Putamen (tissue), 1 donor: ENCODE measurements around the gene COPA.
"Not testable (repeated sequence)": the region's sequence is repeated elsewhere in the genome, so short reads cannot be mapped to it uniquely, and the experiment has no call there.

Source experiments
- DNase-seq: peaks from one replicate; pipeline ENCODE4 v3.0.0-alpha.2; 2016; ENCODE audit warnings: low spot score

The COPA gene

DNA sequence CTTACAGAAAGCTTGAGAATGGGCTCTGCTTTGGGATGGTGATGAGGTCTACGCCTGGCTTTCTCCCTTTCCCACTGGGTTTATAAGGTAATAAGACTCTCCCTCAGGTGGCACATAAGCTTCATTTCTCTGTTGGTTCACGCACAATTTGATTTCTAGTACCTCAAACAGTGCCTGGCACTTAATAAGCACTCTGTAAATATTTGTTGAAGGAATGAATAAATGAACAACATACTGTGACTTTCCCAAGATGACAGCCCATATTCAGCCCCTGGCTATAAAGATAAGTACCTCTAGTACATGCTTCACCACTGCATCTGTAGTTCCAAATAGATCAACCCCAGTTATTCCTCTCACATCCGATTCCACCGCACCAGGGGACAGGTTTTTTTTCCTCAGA lies 17.8 kb downstream of the COPA start:
- no peak for DNase-seq

DNA sequence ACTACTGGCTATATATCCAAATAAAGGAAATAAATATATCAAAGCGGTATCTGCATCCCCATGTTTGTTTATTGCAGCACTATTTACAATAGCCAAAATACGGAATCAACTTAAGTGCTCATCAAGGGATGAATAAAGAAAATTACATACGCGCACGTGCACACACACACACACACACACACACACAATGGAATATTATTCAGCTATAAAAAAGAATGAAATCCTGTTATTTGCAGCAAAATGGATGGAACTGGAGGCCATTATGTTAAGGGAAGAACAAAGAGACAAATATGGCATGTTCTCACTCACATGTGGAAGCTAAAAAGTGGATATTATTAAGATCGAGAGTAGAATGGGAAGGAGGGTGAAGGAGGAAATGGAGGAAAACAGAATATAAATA lies 20.2 kb downstream of the COPA start:
- DNase-seq = no peak

DNA sequence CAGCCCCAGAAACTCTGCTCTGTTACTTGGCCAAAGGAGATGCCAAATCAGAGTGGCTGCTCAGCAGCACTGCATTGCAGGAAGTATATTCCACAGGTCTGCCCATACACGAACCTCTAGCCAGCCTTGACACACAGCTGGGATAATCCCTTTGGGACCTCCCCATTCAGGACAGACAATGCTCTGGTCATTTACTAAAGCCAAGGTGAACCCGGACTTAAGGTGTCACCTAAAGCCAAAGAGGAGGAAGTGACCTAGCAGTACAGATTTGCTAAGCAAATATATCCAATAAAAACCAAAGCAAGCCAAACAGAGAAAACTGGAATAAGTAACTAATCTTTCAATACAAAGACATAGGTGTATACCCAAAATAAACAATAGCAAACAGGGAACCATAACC lies 27.7 kb downstream of the COPA start:
- no peak for DNase-seq

DNA sequence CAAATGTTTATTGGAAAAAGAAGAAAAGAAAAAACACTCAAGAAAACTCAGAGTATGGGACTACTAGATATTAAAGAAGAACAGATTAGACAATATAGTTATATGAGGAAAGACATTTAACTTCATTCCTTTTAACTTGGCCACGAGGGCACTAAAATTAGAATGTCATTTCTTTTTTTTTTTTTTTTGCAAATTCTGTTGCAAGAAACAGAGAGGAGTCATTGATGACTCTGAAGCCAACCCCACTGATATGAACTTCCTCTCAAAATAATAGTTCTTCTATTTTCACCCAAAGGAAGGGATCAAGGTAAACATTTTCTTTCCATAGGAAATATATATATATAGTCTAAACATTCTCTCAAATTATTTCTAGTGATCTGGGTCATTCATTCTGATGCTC lies 33.5 kb downstream of the COPA start:
- DNase-seq = no peak

DNA sequence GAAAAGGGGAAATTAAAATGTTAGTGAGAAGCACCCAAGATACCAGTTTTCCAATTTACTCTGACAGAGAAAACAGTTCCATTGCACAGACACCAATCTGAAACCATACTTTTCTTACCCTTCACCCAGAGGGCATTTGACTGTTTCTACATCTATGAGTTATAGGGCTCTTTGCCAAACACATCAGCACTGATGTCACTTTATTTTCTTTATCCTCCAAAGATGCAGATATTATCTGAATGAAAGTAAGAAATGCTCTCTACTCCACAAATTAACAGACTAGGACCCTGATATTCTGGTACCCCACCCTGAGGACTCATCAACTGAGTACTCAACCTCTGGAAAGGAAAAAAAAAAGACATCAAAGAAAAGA lies 33.9 kb downstream of the COPA start:
- no peak for DNase-seq

DNA sequence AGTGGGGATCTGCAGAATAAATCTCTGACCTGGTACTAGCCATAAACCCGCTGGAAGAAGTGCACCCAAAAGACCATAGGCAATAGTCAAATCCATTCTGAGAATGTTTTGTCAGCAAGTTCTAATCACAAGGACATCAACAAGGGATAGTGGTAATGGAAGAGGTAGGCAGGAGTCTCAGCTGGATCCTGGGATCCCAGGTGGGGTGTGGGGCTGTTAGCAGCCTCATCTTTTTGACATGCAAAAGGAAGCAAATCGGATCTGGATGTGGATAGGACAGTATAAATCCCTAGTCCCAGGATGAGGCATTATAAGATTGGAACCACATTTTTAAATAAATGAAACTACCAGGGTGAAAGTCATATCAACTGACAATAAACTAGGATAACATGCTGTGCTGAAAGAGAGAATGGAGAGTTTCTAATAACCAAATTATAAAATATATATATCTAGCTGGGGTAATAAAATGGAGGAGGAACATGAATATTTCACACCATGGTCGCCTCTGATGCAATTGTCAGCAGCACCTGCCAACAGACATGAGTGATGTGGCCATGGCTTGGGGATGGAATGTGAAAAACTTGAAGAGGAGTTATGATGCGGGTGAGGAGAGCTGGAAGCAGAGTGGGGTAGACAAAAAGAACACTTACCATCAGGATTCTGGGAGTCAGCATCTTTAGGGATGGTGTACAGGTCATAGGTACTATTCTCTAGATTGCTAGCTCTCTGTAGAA lies 34.4 kb downstream of the COPA start:
- DNase-seq = no peak

DNA sequence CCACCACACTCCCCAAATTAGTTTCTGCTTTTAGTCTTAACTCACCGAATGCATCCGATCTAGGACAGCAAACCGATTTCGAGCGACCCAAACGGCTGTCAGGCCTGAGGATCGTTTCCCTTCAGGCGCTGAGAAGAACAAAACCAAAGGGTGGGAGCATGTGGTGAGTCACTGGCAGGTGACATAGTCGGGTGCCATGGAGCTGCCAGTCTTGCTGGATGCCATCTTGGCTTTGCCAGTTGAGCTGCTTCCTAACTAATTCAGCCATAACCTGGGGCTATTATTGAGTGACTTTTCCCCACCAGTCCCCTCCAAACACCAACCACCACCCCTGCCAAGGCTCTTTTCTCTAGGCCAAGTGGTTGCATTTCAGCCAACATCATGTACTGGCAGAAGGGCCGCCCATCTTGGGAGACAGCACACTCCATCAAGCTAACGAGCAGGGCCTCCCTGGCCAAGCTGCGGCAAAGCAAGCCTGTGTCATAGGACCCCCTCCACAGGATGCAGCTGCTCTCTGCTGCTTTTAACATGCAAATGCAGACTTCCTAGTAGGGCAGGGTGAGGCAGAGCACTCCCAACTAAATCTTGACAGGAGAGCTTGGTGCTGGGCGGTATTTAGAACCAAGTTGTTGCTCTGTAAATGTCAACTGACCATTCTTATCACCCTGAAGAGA lies 35.8 kb downstream of the COPA start:
- no peak for DNase-seq

DNA sequence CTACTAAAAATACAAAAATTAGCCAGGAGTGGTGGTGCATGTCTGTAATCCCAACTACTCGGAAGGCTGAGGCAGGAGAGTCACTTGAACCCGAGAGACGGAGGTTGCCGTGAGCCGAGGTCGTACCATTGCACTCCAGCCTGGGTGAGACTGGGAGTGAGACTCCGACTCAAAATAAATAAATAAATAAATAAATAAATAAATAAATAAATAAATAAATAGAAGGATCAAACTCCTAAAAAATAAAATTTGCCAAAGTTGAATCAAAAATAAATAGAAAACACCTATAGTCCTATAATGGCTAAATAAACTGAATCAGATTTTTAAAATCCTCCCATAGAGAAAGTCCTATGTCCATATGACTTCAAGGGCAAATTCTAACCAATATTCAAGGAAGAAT lies 42.9 kb downstream of the COPA start:
- DNase-seq = no peak

DNA sequence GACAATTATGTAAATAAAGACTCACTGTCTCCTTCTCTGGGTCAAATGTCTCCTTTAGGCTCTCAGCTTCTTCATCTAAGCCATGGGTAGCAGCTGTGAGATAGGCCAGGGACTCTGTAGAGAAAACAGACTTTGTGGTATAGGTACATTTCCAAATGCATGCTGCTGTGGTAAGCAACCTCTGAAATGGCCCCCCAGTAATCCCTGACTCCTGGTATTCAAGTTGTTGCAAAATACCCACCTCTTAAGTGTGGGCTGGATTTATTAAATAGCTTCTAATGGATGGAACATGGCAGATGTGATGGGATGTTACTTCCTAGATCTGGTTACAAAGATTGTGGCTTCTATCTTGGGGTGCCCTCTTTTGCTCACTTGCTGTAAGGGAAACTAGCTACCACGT lies 47.0 kb downstream of the COPA start:
- DNase-seq = no peak

DNA sequence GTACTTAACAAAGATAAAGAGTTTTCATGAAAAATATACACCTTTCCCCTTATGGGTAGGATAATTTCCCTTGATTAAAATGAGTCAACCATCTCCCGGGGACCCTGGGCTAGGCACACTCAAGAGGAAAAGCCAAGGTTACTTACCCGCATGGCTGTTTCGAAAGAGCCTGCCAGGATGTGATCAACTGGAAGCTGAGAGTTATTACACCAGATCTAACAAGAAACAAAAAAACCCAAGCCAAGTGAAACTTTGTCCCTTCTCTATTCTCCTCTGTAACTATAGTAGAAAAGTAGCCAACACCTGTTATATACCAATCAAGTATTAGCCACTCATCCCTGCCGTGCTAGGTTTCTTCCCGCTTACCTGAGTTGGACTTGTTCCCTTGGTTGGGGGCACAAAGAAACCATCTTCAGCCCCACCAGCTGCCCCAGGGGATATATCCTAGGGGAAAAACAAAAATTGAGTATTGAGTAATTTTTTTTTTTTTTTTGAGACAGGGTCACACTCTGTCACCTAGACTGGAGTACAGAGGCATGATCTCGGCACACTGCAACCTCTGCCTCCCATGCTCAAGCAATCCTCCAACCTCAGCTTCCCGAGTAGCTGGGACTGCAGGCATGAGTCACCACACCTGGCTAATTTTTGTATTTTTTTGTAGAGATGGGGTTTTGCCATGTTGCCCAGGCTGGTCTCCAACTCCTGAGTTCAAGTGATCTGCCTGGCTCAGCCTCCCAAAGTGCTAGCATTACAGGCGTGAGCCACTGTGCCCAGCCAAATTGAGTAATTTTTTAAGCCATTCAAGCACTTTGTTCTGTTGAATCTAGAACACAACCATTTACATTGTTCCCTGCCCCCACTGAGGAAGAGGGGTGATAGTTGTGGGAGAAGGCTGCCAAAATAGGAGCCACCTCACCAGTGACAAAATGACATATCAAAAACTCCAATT lies 49.8 kb downstream of the COPA start:
- peak; percentile 32 for DNase-seq

DNA sequence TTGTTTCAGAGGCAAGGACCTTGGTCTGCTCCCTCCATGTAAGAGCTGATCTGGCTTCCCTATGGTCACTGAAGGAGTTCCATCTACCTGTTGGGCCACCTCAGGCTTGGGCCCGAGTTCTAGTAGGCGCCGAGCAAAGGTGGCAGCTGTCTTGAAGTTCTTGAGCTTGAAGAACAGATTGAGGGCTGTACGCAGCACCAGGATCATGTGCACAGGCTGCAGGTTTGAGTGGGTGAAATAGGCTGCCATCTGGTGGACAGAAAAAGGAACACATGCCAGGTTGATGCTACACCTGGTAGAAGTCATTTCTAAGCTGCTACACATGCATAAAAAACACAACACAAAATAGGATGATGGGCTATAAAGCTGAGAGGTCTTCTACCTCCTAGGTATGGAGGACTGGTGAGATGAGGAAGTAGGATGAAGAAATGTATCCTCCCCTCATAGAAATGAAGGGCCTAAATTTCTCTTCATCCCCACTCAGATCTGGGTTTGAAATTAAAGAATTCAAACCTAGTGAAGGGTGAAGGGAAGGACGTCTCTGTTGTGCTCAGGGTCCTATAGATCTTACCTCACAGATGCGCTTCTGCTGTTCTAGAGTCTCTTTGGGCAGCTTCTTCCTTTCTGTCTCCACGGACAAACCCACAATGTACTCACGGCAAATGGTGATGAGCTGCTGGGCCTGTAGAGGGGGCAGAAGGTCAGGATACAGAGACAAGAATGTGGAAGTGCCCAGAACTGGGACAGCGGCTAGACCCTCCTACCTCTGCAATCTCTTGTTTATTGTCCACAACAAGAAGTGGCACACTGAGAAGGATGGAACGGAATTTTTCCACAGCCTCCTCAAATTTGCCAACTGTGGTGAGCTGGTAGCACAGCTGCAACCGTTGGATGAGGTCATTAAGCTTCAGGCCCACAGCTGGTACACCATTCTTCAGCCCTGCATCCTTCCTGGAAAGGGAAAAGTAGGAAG lies 51.5 kb downstream of the COPA start:
- peak; percentile 73 for DNase-seq

DNA sequence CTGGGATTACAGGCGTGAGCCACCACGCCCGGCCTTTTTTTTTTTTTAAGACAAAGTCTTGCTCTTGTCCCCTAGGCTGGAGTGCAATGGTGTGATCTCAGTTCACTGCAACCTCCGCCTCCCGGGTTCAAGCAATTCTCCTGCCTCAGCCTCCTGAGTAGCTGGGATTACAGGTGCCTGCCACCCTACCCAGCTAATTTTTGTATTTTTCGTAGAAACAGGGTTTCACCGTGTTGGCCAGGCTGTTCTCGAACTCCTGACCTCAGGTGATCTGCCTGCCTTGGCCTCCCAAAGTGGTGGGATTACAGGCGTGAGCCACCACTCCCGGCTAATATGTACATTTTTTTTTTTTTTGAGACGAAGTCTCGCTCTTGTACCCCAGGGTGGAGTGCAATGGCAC lies 55.3 kb downstream of the COPA start:
- DNase-seq = not testable (repeated sequence)

DNA sequence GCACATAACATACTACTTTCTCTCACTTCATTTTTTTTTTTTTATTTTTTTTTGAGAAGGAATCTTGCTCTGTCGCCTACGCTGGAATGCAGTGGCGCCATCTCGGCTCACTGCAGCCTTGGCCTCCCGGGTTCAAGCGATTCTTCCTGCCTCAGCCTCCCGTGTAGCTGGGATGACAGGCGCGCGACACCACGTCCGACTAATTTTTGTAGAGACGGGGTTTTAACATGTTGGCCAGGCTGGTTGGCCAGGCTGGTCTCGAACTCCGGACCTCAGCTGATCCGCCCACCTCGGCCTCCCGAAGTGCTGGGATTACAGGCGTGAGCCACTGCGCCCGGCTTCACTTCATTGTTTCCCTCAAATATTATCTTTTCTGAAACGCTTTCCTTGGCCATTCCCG lies 57.5 kb downstream of the COPA start:
- no peak for DNase-seq

DNA sequence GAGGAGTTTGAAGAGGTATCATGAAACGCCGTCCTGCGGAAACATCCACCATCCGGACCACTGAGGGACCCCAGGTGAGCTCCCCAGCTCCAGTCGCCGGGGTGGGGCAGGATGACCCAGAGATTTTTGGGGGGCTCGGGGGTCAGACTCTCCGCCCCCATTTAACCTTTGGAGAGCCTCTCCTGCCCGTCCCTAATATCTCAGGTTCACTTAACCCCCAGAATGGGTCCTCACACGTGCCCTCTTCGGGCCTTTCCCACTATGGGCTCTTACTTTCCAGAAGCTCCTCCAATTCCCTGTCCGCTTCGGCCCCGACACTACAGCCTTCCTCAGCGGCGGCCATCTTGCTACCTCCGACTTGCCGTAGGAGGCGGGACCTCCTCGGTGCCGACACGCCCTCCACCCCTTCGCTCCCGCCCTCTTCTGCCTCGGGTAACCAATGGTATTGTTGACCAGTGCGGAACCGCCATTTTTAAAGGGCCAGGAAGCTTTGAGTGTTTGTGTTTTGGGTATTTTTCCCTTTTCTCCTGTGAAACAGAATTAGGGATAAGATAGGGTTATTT lies 58.2 kb downstream of the COPA start, which contains the start of gene PEX19:
TSS of gene PEX19 (minus strand) at position 352 of the 563 bp plus-strand sequence. CDS start at position 343, 9 bp downstream.
- peak; percentile 90 for DNase-seq

DNA sequence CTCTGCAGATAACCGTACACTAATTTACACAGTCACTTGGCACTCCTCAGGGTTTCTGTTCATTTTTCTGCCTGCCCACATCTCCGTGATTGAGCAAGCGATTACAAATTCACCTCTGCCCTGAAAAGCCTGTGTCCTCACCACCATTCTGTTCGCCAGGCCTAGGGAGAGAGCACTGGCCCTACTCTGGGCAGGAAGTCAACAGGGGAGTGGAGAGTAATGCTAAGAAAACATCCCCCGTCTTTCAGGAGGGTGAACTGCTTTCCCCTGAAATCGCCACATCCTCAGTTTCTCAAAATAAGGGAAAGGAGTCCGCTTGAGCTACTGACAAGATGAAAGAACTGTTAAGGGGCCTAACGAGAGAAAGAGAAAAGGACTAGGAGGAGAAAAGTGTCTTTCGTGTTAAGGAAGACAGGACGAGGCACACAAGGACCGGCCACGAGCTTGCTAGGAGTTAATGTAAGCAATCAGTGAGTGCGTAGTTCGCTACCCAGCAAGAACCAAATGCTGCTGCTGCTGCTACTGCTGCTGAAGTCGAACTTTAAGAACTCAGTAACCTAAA lies 58.7 kb downstream of the COPA start:
- DNase-seq = no peak

DNA sequence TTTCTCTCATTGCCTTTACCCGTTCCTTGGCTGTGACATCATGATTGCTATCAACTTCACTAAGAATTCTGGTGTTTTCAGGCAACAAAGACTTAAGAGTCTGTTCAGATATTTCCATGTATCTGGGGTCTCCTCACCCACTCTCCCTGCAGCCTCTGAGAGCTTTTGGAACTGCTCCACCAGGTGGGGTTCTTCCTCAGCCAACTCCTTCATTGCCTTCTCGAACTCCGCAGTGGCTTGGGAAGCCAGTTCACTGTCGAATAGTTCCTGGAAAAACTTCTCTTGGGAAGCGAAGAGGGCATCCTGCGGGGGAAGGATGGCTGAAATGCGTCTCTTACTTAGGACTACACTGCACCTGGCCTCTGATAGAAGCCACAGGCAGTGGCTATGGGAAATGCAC lies 60.2 kb downstream of the COPA start:
- DNase-seq = no peak

DNA sequence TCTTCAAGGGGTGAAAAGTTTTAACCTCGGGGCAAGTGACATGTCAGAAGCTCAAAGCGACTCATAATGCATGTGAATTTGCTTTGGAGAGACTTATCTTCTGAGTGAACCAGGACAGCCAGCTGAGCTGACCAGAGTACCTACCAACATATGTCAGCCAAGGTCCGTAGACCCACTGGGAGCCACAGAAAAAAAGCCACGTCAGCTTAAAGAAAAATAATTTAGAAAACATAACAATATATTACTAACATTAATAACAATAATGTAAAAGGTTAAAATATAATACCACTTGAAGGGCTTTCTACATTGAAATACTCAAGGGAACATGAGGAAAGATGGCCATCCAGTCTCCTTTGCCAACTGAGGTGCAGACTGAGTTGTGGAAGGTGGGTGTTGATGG lies 65.1 kb downstream of the COPA start:
- DNase-seq = no peak

DNA sequence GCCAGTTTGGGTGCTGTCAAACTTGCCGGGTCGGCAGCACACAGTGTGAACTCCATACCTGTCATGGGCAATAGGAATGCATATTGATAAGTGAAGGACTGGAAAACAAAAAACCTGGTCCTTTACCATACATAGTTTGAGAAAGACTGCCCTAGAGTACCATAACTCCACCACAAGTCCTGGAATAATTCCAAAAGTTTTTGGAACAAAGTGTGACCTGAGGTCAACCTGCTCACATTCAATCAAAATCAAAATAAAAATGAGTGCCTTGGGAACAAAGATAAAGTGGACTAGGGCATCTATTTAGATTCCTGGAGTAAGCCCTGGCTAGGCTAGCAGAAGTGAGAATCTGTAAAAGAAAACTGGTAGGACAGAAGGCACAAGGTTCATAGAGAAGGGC lies 65.7 kb downstream of the COPA start:
- no peak for DNase-seq

DNA sequence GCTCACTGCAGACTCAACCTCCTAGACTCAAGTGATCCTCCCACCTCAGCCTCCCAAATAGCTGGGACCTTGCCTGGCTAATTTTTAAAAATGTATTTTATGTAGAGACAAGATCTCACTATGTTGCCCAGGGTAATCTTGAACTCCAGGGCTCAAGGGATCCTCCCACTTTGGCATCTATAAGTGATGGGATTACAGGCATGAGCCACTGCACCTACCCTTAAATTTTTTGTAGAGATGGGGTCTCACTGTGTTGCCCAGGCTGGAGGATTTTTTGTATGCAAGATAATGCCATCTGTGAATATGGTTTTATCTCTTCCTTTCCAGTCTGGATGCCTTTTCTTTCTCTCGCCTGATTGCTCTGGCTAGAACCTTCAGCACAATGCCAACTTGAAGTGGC lies 72.0 kb downstream of the COPA start:
- DNase-seq = no peak

DNA sequence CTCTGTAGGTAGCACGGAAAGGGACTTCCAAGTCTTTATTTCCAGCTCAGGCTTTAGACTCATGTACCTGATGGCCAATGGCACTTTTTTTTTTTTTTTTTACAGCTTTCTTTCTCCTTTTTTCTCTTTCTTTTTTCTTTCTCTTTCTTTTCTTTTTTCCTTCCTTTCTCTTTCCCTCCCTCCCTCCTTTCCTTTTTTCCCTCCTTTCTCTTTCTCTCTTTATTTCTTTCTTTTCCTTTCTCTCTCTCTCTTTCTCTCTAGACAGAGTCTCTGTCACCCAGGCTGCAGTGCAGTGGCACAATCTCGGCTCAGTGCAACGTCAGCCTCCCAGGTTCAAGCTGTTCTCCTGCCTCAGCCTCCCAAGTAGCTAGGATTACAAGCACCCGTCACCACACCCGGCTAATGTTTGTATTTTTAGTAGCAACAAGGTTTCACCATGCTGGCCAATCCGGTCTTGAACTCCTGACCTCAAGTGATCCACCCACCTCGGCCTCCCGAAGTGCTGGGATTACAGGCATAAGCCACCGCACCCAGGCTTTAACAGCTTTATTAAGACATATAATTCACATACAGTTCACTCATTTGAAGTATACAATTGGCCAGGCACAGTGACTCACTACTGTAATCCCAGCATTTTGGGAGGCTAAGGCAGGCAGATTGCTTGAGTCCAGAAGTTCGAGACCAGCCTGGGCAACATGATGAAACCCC lies 75.6 kb downstream of the COPA start:
- DNase-seq = no peak
